Ectodermal cell (in vitro differentiated cells): ENCODE data around the gene SLC41A2.
A peak's percentile ranks its signal among the peaks of the same experiment; 100 is the strongest.

ENCODE experiments used
- H3K27ac ChIP-seq: 2 replicates; pipeline ENCODE4 v1.7.0; 2013; ENCODE audit warnings: mild to moderate bottlenecking, low read depth, low read length; ENCODE audit not compliant: insufficient read depth, poor library complexity, severe bottlenecking
- H3K27me3 ChIP-seq: 2 replicates; pipeline ENCODE4 v1.7.0; 2013; ENCODE audit warnings: mild to moderate bottlenecking, low read length; ENCODE audit not compliant: insufficient read depth, control insufficient read depth, poor library complexity, severe bottlenecking
- H3K36me3 ChIP-seq: one replicate; pipeline ENCODE4 v1.7.0; 2013; ENCODE audit warnings: low read length; ENCODE audit not compliant: control insufficient read depth, insufficient read depth
- H3K4me1 ChIP-seq: one replicate; pipeline ENCODE4 v1.7.0; 2013; ENCODE audit warnings: low read length; ENCODE audit not compliant: control insufficient read depth, insufficient read depth
- H3K4me3 ChIP-seq: 2 replicates; pipeline ENCODE4 v1.7.0; 2013; ENCODE audit warnings: low read depth, low read length, control low read depth; ENCODE audit not compliant: insufficient read depth
- H3K9me3 ChIP-seq: 2 replicates; pipeline ENCODE4 v1.7.0; 2013; ENCODE audit warnings: mild to moderate bottlenecking, low read length, moderate library complexity; ENCODE audit not compliant: control insufficient read depth
- WGBS, 2 experiments: methylation state at CpG; one replicate each; pipeline ENCODE4 v1.1.7; 2013; ENCODE audit warnings: missing lambda C conversion rate in 2 of 2; 5-methylcytosine and 5-hydroxymethylcytosine counted together

Gene SLC41A2

GRCh38 chr12:104964167-104964855 lies 6.2 kb upstream of the SLC41A2 start:
- Histone ChIP-seq H3K4me3 (no peak overlapping the region), H3K27ac (no peak overlapping the region), H3K36me3 (no peaks in the 10 kb centered on the region), H3K27me3 (peaks cover 9% of the 10 kb centered on the region), H3K4me1 (no peaks in the 10 kb centered on the region), H3K9me3 (no peaks in the 10 kb centered on the region)
- 89 to 91% methylated on average over 8 of the region's 8 CpGs for WGBS, 2 experiments

- no peak overlapping the region for H3K27ac ChIP-seq
- H3K4me3 ChIP-seq, result no peak overlapping the region
- WGBS, 2 experiments, result 83 to 85% methylated on average over 6 of the region's 6 CpGs
- H3K9me3 ChIP-seq, result no peaks in the 10 kb centered on the region
- H3K36me3 ChIP-seq, result no peaks in the 10 kb centered on the region
- H3K27me3 ChIP-seq, result peaks cover 15% of the 10 kb centered on the region
- H3K4me1 ChIP-seq, result no peaks in the 10 kb centered on the region
Measured at GRCh38 chr12:104963757-104964156, 5.7 kb upstream of the SLC41A2 start.

- Histone ChIP-seq H3K27ac (no peak overlapping the region), H3K27me3 (peaks cover 45% of the 10 kb centered on the region), H3K36me3 (no peaks in the 10 kb centered on the region), H3K4me1 (no peaks in the 10 kb centered on the region), H3K4me3 (no peak overlapping the region), H3K9me3 (no peaks in the 10 kb centered on the region)
- 89 to 94% methylated on average over 4 of the region's 4 CpGs for WGBS, 2 experiments
Measured at GRCh38 chr12:104960464-104960863, 2.4 kb upstream of the SLC41A2 start.

- Histone ChIP-seq H3K27me3 (peaks cover 45% of the 10 kb centered on the region), H3K36me3 (no peaks in the 10 kb centered on the region), H3K4me3 (no peak overlapping the region), H3K27ac (no peak overlapping the region), H3K4me1 (no peaks in the 10 kb centered on the region), H3K9me3 (no peaks in the 10 kb centered on the region)
- 96 to 97% methylated on average over 2 of the region's 2 CpGs for WGBS, 2 experiments
Measured at GRCh38 chr12:104959335-104959841, 1.3 kb upstream of the SLC41A2 start.

GRCh38 chr12:104958805-104959334 lies 780 bp upstream of the SLC41A2 start:
- H3K27me3 ChIP-seq, result peaks cover 45% of the 10 kb centered on the region
- H3K36me3 ChIP-seq, result no peaks in the 10 kb centered on the region
- 68 to 70% methylated on average over 14 of the region's 14 CpGs for WGBS, 2 experiments
- no peak overlapping the region for H3K27ac ChIP-seq
- H3K9me3 ChIP-seq, result no peaks in the 10 kb centered on the region
- H3K4me1 ChIP-seq, result no peaks in the 10 kb centered on the region
- H3K4me3 ChIP-seq, result peak overlapping the region; percentile 64

GRCh38 chr12:104957719-104958000 lies 430 bp downstream of the SLC41A2 start:
- 1% methylated on average over 31 of the region's 31 CpGs for WGBS, 2 experiments

GRCh38 chr12:104956870-104957718 lies 996 bp downstream of the SLC41A2 start:
- Histone ChIP-seq H3K36me3 (no peaks in the 10 kb centered on the region), H3K4me1 (no peaks in the 10 kb centered on the region), H3K27ac (no peak overlapping the region), H3K27me3 (peaks cover 47% of the 10 kb centered on the region), H3K4me3 (peak overlapping the region; percentile 64), H3K9me3 (no peaks in the 10 kb centered on the region)
- WGBS, 2 experiments, result 43 to 63% methylated on average over 8 to 12 of the region's 13 CpGs

More at GRCh38 chr12:104957719-104958000, 430 bp downstream of the SLC41A2 start:
- H3K27me3 ChIP-seq, result peaks cover 47% of the 10 kb centered on the region
- H3K36me3 ChIP-seq, result no peaks in the 10 kb centered on the region
- H3K4me1 ChIP-seq, result no peaks in the 10 kb centered on the region
- no peak overlapping the region for H3K27ac ChIP-seq
- H3K9me3 ChIP-seq, result no peaks in the 10 kb centered on the region
- H3K4me3 ChIP-seq, result peak overlapping the region; percentile 64

GRCh38 chr12:104955703-104956102 lies 2.4 kb downstream of the SLC41A2 start:
- Histone ChIP-seq H3K27ac (no peak overlapping the region), H3K4me1 (no peaks in the 10 kb centered on the region), H3K27me3 (peaks cover 47% of the 10 kb centered on the region), H3K9me3 (no peaks in the 10 kb centered on the region), H3K4me3 (no peak overlapping the region), H3K36me3 (no peaks in the 10 kb centered on the region)
- WGBS, 2 experiments, result 92 to 97% methylated on average over 2 of the region's 2 CpGs

GRCh38 chr12:104953323-104953722 lies 4.8 kb downstream of the SLC41A2 start:
- no peak overlapping the region for H3K27ac ChIP-seq
- no peaks in the 10 kb centered on the region for H3K9me3 ChIP-seq
- no peaks in the 10 kb centered on the region for H3K4me1 ChIP-seq
- WGBS, 2 experiments, result 80 to 100% methylated on average over 1 of the region's 2 CpGs
- peaks cover 28% of the 10 kb centered on the region for H3K27me3 ChIP-seq
- no peaks in the 10 kb centered on the region for H3K36me3 ChIP-seq
- H3K4me3 ChIP-seq, result no peak overlapping the region

- Histone ChIP-seq H3K9me3 (no peaks in the 10 kb centered on the region), H3K36me3 (no peaks in the 10 kb centered on the region), H3K27me3 (peaks cover 24% of the 10 kb centered on the region), H3K27ac (no peak overlapping the region), H3K4me1 (no peaks in the 10 kb centered on the region), H3K4me3 (no peak overlapping the region)
- WGBS, 2 experiments, result 84 to 92% methylated on average over 3 of the region's 3 CpGs
Measured at GRCh38 chr12:104952816-104953215, 5.3 kb downstream of the SLC41A2 start.
